Activated naive CD4-positive, alpha-beta T cell treated with anti-CD3 and anti-CD28 coated beads, Interleukin-2, amount 50 U/mL, for 72 hours (primary cell): ENCODE results near the gene TRDN. TPM values are rescaled to one million over a fixed set of nuclear protein-coding genes. Genes with fewer than 3 reads are reported as not detected.
"Not testable (repeated sequence)": the region's sequence is repeated elsewhere in the genome, so short reads cannot be mapped to it uniquely, and the experiment has no call there.

Experiments used
- ATAC-seq, 2 donors: fragments of 150-1000 bp; cut with Tn5 transposase; 2 replicates each; pipeline ENCODE4 v1.10.0; 2021; ENCODE audit warnings: mild to moderate bottlenecking in 2 of 2, moderate library complexity in 2 of 2
- DNase-seq, 2 donors: peaks; one replicate each; pipeline ENCODE4 v3.0.0; 2021 to 2022; ENCODE audit warnings: low spot score in 2 of 2
- H3K27ac Mint-ChIP-seq, 2 donors: one replicate each; pipeline ENCODE4 v1.8.0; 2022; ENCODE audit warnings: mild to moderate bottlenecking in 2 of 2, mixed read lengths in 2 of 2
- H3K36me3 Mint-ChIP-seq, 2 donors: one replicate each; pipeline ENCODE4 v1.8.0; 2022; ENCODE audit warnings: mixed read lengths in 2 of 2
- H3K9me3 Mint-ChIP-seq, 2 donors: one replicate each; pipeline ENCODE4 v1.8.0; 2022; ENCODE audit warnings: mixed read lengths in 2 of 2
- total RNA-seq, 2 donors: library from RNA; stranded (reverse); gene quantifications; one replicate each; pipeline ENCODE4 v1.2.3, GENCODE V29; 2022

The TRDN gene
- total RNA-seq, 2 donors from 2014 or later: not detected

DNA sequence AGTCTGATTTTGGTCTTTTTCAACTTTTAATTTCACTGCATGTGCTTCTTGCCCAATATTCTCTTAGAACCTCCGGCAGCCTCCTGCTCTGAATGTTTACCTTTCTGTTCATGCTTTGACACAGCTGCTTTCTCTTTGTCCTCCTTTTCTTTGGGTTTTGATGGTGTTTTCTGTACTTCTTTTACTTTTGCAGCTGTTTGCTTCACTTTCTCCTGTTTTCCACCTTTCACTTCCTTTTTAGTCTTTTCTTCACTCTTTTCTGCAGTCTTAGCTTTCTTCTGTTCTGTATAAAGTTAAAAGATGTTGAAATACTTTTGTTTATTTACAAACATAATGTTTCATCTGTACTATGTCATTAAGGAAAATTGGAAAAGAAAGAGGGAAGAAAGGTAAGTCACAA is 133.1 kb downstream of the TRDN start:
- ATAC-seq (no peak), DNase-seq (no peak)
- no peak overlapping the region for H3K27ac Mint-ChIP-seq
- peaks cover 0 to 6% of the 10 kb centered on the region in 2 donors for H3K9me3 Mint-ChIP-seq
- no peaks in the 10 kb centered on the region for H3K36me3 Mint-ChIP-seq

DNA sequence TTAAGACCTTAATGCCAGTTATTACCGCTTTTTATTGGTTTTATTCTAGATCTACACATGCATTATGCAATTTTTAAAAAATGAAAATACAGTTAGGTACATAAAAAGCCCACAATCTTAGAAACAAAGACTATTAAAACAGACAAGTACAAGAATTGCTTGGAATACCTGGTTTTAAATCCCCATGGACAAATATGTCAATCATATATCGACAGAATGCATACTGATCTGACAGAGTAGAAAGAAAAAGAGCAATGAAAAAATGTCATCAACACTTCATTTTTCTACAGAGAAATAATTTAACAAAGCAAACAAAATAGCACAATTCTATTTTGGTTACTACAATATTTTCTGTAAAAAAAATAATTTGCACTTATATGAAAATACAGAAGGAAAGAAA is 139.7 kb downstream of the TRDN start:
- H3K9me3 Mint-ChIP-seq: no peaks in the 10 kb centered on the region
- H3K36me3 Mint-ChIP-seq: no peaks in the 10 kb centered on the region
- DNase-seq (no peak), ATAC-seq (no peak)
- no peak overlapping the region for H3K27ac Mint-ChIP-seq

DNA sequence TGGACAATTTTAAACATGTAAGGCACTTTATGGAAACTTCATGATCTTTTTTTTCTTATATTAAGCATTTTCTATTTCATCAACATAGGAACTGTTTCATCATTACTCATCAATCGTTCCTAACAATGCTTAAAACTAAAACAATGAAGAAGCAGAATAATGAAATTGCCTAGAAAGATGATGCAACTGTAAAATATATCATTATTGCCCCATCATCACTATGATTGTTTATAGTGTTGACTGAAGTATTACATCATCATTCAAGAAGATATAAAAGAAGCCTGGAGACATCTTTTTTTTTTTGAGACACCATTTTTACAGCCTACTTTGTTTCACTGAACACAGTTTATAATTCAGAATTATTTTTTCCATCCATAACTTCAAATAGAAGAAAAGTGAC is 147.2 kb downstream of the TRDN start:
- no peak for ATAC-seq
- H3K27ac Mint-ChIP-seq: no peak overlapping the region
- no peaks in the 10 kb centered on the region for H3K36me3 Mint-ChIP-seq
- H3K9me3 Mint-ChIP-seq: peaks cover 0 to 4% of the 10 kb centered on the region in 2 donors
- DNase-seq: no peak

DNA sequence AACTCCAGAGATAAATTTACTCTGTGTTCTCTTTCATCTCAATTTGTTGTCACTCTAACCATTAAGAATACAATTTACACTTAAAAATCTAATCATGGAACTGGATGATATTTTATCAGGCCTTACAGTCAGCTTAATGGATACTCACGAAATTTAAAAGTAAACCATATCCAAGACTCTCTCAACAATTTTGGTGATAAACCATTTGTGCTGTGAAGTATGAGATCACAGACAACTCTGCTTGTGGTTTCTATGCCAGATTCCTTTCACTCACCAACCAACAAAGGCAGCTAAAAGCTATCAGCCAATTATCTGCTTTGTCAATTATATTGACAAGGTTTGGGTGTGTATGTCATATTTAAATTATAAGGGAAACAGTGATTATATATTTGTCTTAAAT is 155.8 kb downstream of the TRDN start:
- Mint-ChIP-seq H3K36me3 (no peaks in the 10 kb centered on the region), H3K27ac (no peak overlapping the region), H3K9me3 (no peaks in the 10 kb centered on the region)
- DNase-seq (no peak), ATAC-seq (no peak)

DNA sequence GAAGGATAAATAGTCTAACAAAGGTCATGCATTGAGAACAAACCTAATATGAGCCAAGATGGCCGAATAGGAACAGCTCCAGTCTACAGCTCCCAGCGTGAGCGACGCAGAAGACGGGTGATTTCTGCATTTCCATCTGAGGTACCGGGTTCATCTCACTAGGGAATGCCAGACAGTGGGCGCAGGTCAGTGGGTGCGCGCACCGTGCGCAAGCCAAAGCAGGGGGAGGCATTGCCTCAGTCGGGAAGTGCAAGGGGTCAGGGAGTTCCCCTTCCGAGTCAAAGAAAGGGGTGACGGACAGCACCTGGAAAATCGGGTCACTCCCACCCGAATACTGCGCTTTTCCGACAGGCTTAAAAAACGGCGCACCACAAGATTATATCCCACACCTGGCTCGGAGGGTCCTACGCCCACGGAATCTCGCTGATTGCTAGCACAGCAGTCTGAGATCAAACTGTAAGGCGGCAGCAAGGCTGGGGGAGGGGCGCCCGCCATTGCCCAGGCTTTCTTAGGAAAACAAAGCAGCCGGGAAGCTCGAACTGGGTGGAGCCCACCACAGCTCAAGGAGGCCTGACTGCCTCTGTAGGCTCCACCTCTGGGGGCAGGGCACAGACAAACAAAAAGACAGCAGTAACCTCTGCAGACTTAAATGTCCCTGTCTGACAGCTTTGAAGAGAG is 164.6 kb downstream of the TRDN start:
- not testable (repeated sequence) for ATAC-seq, H3K27ac Mint-ChIP-seq, DNase-seq, H3K36me3 Mint-ChIP-seq
- peaks cover 11 to 12% of the 10 kb centered on the region in 2 donors for H3K9me3 Mint-ChIP-seq

DNA sequence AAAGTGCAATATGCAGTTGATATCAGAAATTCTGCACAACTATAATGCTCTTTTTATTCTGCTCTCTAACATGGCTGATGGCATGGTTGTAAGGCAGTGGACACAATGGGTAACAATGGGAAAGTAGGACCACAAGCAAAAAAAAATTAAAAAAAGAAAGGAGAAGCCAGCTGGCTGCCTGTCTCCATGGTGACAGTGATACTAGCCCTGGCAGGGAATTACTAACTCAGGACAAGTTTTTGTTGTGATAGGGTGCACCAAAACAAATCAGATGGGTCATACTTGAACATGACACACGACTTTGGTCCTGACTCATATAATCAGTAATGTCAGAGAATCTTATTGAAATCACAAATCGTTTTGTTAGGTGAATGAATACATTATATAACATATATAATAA is 169.4 kb downstream of the TRDN start:
- no peak for DNase-seq
- no peak for ATAC-seq
- Mint-ChIP-seq H3K27ac (no peak overlapping the region), H3K9me3 (peaks cover 9 to 11% of the 10 kb centered on the region in 2 donors), H3K36me3 (no peaks in the 10 kb centered on the region)

DNA sequence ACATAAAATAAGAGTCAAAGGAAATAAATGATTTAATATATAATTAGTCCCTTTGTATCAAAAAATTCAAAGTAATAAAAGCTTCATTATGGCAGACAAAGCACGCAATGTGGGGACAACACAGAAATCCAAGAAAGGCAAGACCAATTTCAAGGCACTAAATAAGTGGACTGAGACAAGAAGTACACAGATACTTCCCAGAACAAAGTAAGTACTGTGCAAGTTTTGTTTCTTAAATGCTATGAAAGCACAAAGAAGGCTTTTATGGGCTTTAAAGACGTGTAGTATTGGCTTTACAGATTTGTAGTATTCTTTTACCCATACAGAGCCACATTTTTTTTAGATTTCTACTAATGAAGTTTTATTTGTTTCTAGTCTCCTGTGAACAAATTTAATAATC is 174.6 kb downstream of the TRDN start:
- H3K27ac Mint-ChIP-seq: no peak overlapping the region
- ATAC-seq (no peak), DNase-seq (no peak)
- no peaks in the 10 kb centered on the region for H3K9me3 Mint-ChIP-seq
- no peaks in the 10 kb centered on the region for H3K36me3 Mint-ChIP-seq

DNA sequence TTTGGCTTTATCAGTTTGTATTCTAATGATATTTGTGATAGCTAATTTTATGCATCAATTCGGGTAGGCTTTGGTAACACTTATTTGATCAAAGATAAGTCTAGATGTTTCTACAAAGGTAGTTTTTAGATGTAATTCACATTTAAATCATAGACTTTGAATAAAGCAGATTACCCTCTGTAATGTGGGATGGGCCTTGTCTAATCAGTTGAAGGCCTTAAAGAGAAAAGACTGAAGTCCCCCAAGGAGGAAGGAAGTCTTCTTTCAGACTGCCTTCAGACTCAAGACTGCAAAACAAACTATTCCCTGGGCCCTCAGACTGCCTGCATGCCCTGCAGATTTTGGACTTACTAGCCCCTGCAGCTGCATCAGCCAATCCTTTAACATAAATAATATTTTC is 178.5 kb downstream of the TRDN start:
- Mint-ChIP-seq H3K27ac (no peak overlapping the region), H3K36me3 (no peaks in the 10 kb centered on the region), H3K9me3 (peaks cover 0 to 6% of the 10 kb centered on the region in 2 donors)
- DNase-seq (no peak), ATAC-seq (no peak)

DNA sequence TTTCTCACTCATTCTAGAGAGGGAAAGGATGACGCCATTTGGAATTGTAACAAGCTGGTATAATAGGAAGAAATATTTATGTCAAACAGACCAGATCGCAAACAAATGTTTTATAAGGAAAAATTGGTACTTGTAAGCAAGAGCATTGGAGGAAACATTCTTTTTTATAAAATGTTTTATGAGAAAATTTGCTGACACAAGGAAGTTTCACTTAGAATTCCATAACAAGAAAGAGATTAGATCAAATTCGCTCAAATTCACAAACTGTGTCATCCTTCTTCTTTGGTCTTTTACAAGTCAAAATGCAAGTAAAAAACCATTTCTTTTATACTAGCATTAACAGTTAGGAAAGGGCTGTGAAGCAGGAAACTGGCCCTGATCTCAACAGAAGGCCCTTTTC is 179.9 kb downstream of the TRDN start:
- no peak overlapping the region for H3K27ac Mint-ChIP-seq
- no peaks in the 10 kb centered on the region for H3K36me3 Mint-ChIP-seq
- DNase-seq: no peak
- no peak for ATAC-seq
- peaks cover 0 to 13% of the 10 kb centered on the region in 2 donors for H3K9me3 Mint-ChIP-seq

DNA sequence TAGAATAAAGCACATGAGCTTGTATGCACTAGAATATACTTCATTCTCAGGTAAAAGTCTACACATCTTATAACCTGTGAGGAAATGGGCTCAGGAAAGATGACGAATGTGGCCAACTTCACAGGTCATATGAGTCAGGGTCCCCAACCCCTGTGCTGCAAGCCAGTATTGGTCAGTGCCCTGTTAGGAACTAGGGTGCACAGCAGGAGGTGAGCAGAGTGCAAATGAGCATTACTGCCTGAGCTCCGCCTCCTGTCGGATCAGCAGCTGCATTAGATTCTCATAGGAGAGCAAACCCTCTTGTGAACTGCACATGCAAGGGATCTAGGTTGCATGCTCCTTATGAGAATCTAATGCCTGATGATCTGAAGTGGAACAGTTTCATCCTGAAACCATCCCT is 182.3 kb downstream of the TRDN start:
- H3K36me3 Mint-ChIP-seq: no peaks in the 10 kb centered on the region
- H3K9me3 Mint-ChIP-seq: peaks cover 6 to 22% of the 10 kb centered on the region in 2 donors
- ATAC-seq (no peak), DNase-seq (no peak)
- no peak overlapping the region for H3K27ac Mint-ChIP-seq

DNA sequence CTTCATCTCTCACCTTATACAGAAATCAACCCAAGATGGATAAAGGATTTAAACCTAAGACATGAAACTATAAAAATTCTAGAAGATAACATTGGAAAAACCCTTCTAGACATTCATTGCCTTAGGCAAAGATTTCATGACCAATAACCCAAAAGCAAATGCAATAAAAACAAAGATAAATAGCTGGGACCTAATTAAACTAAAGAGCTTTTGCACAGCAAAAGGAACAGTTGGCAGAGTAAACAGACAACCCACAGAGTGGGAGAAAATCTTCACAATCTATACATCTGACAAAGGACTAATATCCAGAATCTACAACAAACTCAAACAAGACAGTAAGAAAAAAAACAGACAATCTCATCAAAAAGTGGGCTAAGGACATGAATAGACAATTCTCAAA is 183.7 kb downstream of the TRDN start:
- H3K36me3 Mint-ChIP-seq, DNase-seq, ATAC-seq, H3K27ac Mint-ChIP-seq: not testable (repeated sequence)
- H3K9me3 Mint-ChIP-seq: peaks cover 6 to 28% of the 10 kb centered on the region in 2 donors

DNA sequence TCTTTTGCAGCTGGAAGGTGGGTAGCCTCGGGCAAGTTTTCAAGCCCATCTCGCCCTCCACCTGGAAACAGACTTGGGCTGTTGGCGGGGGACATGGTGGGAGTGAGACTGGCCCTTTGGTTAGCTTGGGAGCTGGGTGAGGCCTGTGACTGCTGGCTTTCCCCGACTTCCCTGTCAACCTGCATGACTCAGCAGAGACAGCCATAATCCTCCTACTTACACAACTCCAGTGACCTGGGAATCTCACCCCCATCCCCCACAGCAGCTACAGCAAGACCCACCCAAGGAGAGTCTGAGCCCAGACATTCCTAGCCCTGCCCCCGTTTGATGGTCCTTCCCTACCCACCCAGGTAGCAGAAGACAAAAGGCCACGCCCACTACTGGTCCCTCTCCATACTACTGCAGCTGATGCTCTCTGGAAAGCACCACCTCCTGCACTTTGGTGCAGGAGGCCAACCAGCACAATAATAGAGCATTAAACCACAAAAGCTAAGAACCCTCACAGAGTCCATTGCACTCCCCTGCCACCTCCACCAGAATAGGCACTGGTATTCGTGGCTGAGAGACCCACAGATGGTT is 188.4 kb downstream of the TRDN start:
- peaks cover 11 to 30% of the 10 kb centered on the region in 2 donors for H3K9me3 Mint-ChIP-seq
- ATAC-seq: no peak
- H3K27ac Mint-ChIP-seq: no peak overlapping the region
- DNase-seq: no peak
- peaks cover 0 to 6% of the 10 kb centered on the region in 2 donors for H3K36me3 Mint-ChIP-seq

DNA sequence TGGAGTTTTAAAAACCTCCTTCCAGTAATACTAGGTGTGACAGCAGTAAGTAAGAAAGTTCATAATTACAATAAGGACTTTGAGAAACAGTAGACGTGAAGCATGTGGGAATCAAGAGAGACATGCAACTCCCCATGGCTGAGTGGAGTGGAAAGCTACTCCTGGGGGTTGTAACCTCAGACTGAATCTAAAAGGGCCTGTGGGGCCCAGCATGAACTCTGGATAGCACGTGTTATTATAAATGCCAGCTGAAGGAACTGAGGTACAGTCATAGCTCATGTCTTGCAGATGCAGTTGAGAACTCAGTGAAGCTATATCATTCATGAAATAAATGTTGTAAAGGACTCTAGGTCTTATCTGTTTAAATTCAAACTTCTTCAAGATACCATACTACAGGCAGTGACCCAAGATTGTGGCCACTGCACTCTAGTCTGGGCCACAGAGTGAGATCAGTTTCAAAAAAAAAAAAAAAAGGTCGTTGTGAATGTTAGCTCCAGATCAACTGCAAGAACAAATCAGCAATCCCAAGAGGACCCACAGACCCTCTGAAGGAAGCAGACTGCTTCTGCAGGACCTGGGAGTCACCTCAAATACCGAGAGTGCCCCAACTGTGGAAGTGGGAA is 189.3 kb downstream of the TRDN start:
- H3K27ac Mint-ChIP-seq: no peak overlapping the region
- peaks cover 11 to 29% of the 10 kb centered on the region in 2 donors for H3K9me3 Mint-ChIP-seq
- ATAC-seq (no peak), DNase-seq (no peak)
- peaks cover 0 to 6% of the 10 kb centered on the region in 2 donors for H3K36me3 Mint-ChIP-seq

DNA sequence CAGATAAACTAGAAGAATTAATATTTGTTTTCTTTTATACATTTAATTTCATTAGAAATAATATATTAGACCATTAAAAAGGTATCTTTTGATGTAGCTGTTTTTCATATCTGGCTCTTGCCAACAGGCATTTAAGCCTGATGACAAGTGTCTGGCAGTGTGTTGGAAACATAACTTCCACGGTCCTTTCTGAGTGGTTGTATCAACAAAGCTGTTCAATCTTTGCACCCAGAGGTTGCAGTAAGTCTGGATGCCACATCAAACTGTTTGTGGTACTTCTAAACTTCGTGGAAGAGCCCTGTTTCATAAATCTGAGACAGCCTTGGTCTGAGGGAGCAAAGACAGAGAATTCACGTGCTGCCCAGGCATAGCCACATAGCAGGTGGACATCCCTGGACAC is 197.4 kb downstream of the TRDN start:
- DNase-seq (no peak), ATAC-seq (no peak)
- H3K27ac Mint-ChIP-seq: no peak overlapping the region
- no peaks in the 10 kb centered on the region for H3K36me3 Mint-ChIP-seq
- H3K9me3 Mint-ChIP-seq: peaks cover 3 to 8% of the 10 kb centered on the region in 2 donors

DNA sequence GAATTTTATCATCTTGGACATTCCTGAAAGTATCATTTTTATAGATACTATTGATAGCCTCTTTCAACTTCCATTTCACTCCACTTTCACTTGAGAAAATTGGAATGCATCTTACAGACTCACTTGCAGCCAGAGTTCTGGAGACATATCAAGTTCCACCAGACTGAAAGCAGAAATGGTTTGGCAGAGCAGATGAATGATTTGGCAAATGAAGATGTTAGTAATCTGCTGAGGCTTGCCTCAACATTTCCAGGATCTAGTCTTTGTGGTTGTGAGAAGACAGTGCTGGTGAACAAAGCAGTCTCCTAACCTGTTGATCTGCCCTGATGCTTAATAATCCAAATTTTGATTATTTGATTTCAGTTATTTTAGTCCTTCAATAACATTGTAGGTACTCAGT is 202.6 kb downstream of the TRDN start:
- DNase-seq: no peak
- no peak for ATAC-seq
- Mint-ChIP-seq H3K27ac (no peak overlapping the region), H3K9me3 (peaks cover 0 to 5% of the 10 kb centered on the region in 2 donors), H3K36me3 (no peaks in the 10 kb centered on the region)

DNA sequence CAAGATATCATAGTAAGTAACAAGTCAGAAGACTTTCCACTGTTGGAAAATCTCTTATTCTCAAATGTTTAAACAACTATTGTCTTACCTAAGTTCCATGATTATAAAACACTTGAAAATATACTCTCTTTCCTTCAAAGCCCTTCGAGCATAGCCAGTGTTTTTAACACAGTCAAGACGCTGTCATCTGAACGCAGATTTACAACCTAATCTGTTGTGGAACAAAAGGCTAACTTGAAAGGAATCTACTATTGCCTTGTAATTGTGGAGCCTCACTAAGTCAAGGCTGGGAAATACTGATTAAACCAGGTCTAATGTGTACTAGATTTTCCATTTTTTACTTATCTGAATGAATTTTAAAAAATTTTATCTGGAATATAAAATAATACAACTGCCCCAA is 205.8 kb downstream of the TRDN start:
- no peak for DNase-seq
- H3K27ac Mint-ChIP-seq: no peak overlapping the region
- ATAC-seq: no peak
- H3K36me3 Mint-ChIP-seq: no peaks in the 10 kb centered on the region
- peaks cover 0 to 5% of the 10 kb centered on the region in 2 donors for H3K9me3 Mint-ChIP-seq

DNA sequence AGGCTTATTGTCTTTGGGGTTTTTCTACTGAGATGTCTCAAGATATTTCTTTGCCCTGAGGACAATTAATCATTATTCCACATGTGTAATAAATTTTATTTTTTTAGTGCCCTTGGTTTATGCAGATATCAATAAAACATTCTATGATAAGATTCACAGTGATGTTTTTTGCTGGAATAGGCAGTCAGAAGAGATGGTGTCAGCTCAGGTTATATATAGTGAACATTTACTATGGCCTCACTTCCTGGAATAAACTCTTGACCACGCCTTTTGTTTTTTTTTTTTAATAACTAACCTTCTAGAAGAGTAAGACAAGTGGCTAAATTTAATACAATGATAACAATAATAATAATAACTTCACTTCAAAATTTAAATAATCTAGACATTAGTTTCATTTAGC is 209.7 kb downstream of the TRDN start:
- Mint-ChIP-seq H3K27ac (no peak overlapping the region), H3K9me3 (no peaks in the 10 kb centered on the region), H3K36me3 (no peaks in the 10 kb centered on the region)
- ATAC-seq: no peak
- no peak for DNase-seq

DNA sequence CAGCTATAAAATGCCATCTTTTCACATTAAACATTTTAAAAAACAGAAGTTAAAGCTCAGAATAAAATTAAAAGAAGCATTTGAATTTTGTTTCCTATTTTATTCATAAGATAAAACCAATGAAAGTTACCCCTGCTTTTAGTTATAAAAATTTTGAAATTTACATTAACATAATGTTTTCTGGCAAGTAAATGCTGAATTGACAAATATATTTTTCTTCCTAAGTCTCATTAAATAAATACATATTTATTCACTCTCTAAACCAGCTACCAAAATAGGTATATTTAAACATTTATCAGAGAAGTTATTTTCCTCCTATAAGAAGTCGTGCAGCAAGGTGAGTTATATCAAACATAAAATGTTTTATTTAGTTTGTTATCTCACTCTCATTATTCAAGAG is 213.6 kb downstream of the TRDN start:
- no peaks in the 10 kb centered on the region for H3K9me3 Mint-ChIP-seq
- H3K36me3 Mint-ChIP-seq: no peaks in the 10 kb centered on the region
- ATAC-seq (no peak), DNase-seq (no peak)
- no peak overlapping the region for H3K27ac Mint-ChIP-seq
